ENCODE measurements around the gene PRH2.

- TF ChIP-seq CTBP1 (IDR thresholded peaks at IDR 0.05; ENCODE audit: borderline replicate concordance), result no peak
- no peak for TF ChIP-seq BHLHE40 (IDR thresholded peaks at IDR 0.05; ENCODE audit: borderline replicate concordance)
- TF ChIP-seq FOXM1 (IDR thresholded peaks at IDR 0.05; ENCODE audit: borderline replicate concordance), result no peak
These were observed 27.6 kb upstream of the PRH2 start for GRCh38 chr12:10901427-10901826.
